GM23248 (cell line): ENCODE measurements around the gene SH3GL3.

Experiments used
- EZH2 ChIP-seq: fragments of 200-600 bp; sonication (generic); IDR thresholded peaks from 2 replicates; pipeline ENCODE4 v1.6.1; 2018; ENCODE audit warnings: antibody characterized with exemption, mild to moderate bottlenecking; ENCODE audit not compliant: insufficient read depth, poor library complexity, severe bottlenecking
- EZH2phosphoT487 ChIP-seq: fragments of 200-600 bp; sonication (generic); IDR thresholded peaks from 2 replicates; pipeline ENCODE4 v1.6.1; 2018; ENCODE audit warnings: antibody characterized with exemption, moderate library complexity, mild to moderate bottlenecking, low read depth; ENCODE audit not compliant: insufficient read depth

DNA sequence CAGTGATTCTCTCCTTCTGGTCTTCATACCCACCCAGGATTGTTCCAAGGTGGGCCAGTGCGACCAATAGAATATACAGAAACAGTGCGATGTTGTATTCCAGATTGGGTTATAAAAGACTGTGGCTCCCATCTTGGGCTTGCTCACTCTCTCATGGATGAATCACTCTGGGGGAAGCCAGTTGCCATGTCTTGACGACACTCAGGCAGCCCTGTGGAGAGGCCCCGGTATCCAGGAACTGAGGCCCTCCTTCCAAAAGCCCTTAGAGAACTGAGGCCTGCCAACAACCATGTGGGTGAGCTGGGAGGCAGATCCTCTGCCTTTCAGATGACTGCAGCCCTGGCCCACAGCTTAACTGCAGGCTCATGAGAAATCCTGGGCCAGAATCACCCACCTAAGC lies 57.2 kb downstream of the SH3GL3 start:
- TF ChIP-seq EZH2 (no peak), EZH2phosphoT487 (no peak)
